ENCODE measurements around the gene PRMT7. TPM values are rescaled to one million over a fixed set of nuclear protein-coding genes. Genes with fewer than 3 reads are reported as not detected.

Gene PRMT7
- polyA plus RNA-seq, 1 donor, result 39.9 TPM

DNA sequence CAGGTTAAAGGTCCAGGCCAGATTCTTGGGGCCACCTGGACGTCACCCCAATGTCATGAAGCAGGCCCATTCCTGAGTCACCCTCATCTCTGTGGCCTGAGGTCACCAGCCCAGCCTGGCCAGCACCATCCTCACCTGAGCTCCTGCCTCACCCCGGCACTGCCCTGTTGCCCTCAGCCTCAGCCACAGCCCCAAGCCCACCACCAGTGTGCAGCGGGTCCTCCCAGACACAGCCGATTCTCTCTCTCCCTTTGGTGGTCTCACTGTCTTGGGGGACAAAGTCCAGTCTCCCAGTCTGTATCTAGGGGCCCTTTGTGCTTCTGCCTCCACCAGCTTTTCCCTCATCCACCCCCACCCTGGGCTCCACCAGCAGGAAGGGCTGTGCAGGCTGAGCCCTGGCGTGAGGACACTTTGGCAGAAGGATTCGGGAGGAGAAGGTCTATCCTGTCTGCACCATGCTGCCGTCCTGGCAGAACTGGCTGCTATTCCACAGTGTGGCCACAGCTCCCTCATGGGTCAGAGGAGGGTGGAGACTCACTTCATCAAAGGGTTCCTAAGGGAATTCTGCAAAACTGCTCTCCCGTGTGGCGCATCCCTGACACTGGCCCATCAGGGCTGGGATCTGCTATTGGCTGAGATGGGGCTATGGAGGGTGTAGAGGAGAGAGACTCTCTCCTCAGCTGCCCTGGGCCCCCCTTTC lies 64.3 kb downstream of the PRMT7 start:
- DNase-seq (ENCODE audit: low read depth), result no peak

DNA sequence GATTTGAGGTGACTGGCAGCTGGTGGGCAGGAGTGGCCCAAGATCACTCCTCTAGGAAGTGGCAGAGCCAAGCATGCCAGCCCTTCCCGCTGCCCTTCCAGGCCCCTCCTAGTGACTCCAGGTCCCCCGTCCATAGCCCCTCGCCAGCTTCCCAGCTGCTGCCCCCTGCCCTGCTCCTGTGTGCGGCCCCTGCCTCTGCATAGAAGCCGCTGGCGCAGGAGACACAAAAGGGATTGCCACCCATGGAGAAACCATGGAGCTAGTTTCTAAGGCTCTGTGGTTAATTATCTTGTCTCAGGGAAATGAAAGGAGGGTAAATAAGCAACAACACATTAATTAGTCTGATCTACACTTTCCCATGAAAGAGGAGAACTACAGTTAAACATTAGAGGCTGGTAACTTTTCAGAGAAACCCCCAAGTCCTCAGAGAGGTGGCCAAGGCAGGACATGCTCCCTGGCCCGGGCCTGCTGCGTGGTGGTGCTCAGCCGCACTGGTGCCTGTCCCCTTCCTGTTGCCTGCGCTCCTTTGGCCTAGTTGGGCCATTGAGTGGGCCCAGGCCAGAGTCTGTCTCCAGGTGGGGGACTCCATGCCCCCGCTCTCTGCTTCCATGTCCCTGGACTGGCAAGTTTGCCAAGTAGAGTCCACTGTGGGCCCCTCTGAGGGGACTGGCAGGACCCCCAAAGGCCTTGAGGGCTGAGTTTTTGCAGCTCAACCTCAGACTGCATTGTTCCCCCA lies 65.2 kb downstream of the PRMT7 start:
- no peak for DNase-seq (ENCODE audit: low read depth)

DNA sequence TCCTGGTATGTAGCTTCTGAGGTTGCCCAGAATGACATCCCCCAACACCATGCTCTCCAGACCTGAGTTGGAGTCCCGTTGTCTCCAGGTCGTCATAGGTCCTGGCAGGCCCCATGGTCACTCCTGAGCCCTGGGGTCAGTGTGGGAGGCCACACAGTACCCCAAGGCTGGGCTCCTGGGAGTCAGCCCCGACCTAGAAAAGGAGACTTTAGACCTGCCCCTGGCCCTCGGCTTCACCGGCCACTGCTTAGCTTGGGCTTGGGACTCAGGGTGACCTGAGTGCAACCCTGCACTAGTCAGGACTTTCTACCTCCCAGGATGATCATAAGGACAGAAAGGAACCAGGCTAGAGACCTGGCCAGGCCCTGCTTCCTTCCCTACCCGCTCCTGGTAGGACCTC lies 65.8 kb downstream of the PRMT7 start:
- no peak for DNase-seq (ENCODE audit: low read depth)

GRCh38 chr16:68377221-68377620 lies 66.4 kb downstream of the PRMT7 start:
- no peak for DNase-seq (ENCODE audit: low read depth)

DNA sequence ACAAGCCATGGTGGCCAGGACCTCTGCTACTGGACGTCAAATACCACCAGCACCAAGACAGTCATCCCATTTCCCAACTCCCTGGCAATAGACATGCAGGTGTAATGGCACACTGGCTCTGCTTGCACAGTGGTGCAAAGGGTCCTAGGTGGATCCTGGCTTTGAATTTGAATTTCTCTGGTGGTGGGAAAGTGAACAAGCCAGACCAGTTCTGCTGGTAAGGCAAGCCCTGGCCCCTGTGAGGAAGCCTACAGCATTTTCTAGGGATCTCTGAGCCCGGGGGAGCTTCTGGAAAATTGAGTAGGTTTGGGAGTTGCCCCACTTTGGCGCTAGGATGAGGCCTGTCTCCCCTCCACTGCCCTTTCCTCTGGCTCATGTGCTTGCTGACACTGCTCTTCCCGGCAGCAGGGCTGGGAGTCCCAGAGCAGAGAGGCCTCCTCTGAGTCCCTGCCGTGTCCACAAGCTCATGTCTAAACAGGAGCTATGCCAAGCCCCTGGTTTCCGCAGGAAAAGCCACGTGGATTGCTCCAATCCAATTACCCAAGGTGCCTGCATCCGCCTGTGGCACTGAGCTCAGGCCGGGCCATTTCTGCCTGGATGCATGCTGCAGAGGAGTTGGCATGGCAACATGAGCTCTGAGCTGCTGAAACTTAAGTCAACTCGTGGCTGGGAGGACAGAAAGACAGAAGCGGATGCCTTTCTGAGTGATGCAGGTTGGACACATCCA lies 67.0 kb downstream of the PRMT7 start:
- DNase-seq (ENCODE audit: low read depth), result no peak

DNA sequence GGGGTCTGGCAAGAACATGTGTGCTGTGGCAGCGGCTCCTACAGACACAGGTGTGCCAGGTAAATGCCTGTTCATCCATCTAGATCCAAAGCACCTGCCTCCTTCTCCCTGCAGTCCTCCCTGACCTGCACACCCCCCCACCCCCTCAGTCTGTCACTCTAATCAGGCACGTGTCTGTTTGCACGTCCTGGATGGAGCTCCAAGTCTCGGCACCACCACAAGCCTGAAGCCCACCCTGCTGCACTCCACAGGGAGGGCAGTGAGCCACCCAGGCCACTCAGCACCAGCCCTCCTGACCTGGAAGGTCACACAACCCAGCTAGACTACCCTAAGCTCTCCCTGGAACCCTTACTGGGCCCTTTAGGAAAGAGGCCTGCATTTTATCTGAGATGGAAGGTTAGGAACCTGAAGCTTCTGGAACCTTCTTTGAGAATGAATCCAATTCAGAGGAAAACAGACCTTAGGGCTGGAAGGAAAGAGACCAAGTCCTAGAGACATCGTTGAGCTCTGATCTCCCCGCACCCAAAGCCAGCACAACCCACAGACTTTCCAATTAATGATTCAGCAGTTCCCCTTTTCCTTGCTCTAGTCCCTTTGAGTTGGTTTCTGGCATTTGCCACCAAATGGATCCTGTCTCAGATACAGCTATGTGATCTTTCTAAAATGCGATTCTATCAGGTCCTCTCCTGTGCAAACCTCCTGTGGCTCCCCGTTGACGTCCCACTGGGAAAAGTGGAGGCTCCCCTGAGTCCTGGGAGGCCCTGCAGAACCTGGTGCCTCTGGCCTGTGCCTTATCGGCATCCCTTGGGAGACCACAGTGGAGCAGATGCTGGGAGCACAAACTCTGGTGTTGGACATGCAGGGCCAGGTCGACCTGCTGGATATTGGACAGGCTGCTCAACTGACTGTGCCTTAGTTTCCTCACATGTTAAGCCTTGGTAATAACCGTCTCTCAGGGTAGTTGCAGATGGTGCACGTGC lies 67.9 kb downstream of the PRMT7 start:
- DNase-seq (ENCODE audit: low read depth), result no peak

GRCh38 chr16:68379472-68380347 lies 68.9 kb downstream of the PRMT7 start:
- DNase-seq (ENCODE audit: low read depth), result no peak

DNA sequence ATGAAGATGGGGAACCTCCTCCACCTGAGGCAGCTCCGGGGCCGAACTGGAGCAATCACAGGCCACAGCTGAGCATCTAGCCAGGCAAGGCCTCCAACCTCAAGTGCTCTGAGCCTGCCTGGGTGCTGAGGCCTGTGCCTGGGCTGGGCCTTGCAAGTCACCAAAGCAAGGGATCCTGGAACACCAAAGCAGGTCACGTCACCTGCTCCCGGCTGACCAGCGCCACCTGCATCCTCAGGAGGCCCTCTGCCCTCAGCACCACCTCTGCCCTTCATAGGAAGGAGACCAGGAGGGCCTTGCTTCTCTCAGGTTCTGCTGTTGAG lies 69.5 kb downstream of the PRMT7 start:
- DNase-seq (ENCODE audit: low read depth), result no peak

DNA sequence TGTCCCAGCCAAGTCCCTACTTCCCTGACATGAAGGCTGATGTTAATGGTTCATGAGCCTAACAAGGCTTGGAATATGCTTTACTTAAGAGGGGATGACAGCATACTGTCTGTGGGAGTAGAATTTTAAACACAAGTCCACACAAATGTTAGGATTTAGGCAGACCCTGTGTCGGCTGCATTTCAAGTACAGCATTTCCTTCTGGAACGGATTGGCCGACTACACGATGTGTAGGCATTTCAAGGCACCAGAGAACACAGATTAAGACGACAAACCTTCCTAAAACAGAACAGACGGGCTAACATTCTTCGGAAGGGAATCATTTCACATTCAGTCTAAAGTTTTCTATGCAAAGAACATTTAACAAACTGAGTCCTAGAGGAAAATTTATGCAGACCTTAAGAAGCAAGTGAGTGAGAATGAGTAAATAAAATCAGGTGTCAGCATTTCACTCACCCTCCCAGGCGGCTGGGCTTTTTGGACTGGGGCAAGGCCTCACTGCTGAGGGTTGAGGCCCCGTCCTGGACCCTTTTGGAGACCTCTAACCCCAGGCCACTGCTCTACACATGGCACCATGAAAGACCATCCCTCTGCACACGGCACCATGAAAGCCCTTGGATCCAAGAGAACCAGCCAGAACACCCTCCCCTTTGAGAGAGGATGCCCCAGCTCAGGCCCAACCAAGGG lies 70.0 kb downstream of the PRMT7 start:
- no peak for DNase-seq (ENCODE audit: low read depth)

DNA sequence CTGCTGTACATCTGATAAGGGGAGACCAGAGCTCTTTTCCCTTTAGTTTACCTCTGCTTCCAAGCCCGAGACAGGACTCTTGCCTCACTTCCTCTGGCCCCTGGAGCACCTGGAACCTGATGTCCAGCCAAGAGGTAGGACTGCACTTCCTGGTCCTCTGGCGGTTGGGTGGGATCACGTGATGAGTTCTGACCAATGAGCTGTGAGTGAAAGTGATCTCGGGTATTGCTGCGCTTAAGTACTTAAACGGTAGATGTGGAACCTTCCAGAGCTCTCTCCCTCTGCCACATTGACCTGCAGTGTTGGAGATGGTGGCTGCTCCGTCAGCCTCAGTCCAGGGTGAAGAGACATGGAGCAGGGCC lies 70.5 kb downstream of the PRMT7 start:
- DNase-seq (ENCODE audit: low read depth), result no peak

DNA sequence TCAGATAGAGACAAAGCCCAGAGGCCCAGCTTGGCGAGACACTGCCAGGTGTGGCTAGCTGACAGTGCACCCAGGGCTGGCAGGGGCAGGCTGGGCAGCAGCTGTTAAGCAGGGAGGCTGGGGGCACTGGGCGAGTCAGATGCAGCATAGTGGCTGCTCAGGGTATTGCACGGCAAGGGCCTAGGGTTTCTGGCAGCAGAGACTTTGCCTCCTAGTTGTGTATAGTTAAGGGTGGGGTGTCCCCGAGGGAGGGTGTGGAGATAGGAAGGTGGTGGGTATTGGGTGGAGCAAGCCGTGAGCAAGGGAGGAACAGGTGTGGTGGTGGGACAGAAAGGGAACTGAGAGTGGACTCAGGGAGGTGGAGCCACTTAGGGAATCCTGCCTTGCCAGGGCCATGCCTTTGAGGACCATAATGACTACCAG lies 71.5 kb downstream of the PRMT7 start:
- no peak for DNase-seq (ENCODE audit: low read depth)

DNA sequence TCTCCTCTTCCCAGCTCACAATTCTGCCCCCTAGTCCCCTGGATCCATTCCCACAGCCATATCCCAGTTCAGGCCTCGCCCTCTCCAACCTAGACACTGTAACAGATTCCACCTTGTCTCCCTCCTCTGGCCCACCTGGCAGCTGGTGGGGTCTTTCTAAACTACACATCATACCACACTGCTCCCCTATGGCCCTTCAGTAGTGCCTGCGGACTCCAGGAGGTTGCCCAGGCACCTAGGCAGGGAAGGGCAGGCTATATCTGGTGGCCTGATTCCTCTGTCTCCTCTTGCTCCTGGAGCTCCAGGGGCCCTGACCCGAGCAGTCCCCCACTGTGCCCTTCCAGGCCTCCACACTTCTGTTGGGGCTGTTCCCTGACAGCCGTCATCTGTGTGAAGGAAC lies 73.0 kb downstream of the PRMT7 start:
- DNase-seq (ENCODE audit: low read depth), result no peak

DNA sequence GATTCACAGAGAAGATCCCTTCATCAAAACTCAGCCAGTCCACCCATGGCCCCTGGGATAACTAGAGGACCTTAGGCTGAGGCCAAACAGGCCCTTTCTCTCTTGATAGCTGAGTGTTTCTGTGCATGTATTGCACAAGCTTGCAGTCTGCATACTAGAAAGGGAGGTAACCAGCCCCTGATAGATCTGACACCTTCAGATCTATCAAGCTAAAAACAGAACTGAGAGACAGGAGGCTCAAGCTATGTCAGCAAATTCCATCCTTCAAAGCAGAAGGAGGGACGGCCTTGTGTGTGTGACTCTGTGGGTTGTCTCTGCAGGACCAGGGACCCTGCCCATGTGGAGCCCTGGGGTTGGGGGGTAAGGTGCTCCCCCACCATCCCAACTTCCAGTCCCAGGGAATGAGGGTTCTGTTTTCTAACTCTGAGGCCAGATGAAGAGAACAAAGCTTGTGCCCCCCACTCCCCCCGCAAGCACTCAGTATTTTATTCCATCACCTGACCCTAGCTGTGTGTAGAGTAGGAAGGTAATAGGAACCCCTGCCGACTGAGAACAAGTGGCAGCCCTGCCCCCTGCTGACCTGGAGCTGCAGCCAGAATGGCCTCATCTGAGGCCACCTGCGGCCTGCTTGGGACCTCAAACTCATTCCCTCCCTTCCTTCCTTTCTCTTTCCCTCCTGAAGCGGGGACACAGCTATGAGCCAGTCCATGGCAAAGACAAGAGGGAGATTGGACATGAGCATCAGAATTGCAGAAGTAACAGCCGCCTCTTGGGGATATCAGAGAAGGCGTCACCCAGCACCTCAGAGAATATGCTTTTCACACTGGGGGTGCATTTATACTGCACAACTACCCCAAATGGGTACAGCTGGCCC lies 73.7 kb downstream of the PRMT7 start:
- DNase-seq (ENCODE audit: low read depth), result no peak

DNA sequence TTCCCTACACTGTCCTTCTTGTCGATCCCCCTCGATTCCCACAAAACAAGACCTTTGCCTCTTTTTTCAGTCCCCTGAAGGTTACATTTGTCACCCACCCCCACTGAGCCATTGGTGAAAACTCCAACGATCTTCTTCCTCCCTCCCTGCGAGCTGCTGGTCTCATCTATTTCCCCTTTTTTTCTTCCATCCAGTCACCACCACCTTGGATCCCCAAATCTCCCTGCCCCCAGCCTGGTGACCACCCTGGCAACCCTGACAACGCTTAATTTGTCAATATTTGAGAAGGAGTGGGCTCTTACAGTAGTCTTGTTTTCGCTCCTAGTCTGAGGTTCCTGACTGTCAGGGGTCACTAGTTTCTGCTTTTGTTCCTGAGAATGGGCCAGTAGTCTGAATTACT lies 74.6 kb downstream of the PRMT7 start:
- DNase-seq (ENCODE audit: low read depth), result no peak

GRCh38 chr16:68386628-68387027 lies 75.8 kb downstream of the PRMT7 start:
- no peak for DNase-seq (ENCODE audit: low read depth)

DNA sequence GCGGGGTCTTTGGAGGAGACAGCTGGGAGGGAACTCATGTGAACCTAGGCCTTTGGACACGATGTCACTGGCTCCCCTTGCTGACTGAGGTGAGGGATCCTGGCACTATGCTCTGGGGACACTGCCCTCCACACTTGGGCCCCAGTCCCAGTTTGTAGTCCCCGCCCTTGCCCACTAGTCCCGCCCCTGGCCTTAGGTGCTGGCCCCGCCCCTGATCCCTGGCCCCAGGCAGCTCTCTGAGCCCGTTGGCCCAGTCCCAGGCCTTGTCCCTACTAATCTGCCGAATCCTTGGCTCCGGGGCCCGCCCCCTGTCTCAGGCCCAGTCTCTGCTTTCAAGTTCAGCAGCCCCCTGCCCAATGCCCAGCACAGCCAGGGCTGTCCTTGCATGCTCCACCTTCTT lies 76.5 kb downstream of the PRMT7 start:
- no peak for DNase-seq (ENCODE audit: low read depth)

DNA sequence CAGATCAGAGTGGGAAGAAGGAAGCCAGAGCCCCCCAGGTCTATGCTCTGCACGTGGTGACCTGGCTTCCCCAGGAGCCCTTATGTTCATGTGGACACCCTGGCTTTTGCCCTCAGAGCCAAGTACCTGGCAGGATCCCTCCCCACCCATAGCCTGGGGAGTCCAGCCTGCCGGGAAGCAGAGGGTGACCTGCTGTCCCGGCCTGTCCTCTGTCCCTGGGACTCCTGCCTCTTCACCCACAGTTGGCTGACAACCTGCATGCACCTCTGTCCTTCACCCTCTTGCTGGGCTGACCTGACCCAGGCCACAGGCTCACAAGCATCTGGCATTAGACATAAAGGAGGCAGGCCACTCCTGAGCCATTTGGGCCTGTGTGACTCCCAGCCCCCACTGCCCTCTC lies 77.3 kb downstream of the PRMT7 start:
- DNase-seq (ENCODE audit: low read depth), result no peak

- no peak for DNase-seq (ENCODE audit: low read depth)
Measured at GRCh38 chr16:68389006-68389405, 78.2 kb downstream of the PRMT7 start.

DNA sequence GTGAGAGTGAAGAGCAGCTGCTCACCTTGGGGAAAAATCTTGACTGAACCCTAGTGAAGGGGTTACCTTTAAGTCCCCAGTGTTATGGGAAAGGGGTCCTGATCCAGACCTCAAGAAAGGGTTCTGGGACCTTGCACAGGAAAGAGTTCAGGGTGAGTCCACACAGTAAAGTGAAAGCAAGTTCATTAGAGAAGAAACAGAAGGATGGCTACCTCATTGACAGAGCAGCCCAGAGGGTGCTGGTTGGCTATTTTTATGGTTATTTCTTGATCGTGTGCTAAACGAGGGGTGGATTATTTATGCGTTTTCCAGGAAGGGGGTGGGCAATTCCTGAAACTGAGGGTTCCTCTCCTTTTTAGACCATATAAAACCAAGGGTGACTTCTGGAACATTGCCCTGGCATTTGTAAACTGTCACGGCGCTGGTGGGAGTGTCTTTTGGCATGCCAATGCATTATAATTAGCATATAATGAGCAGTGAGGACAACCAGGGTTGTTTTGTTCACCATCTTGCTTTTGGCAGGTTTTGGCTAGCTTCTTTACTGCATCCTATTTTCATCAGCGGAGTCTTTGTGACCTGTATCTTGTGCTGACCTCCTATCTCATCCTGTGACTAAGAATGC lies 79.0 kb downstream of the PRMT7 start:
- DNase-seq (ENCODE audit: low read depth), result no peak
